Measurements from ENCODE around the gene TRAPPC4.
A peak's percentile ranks its signal among the peaks of the same experiment; 100 is the strongest.
"Not testable (repeated sequence)": the region's sequence is repeated elsewhere in the genome, so short reads cannot be mapped to it uniquely, and the experiment has no call there.

Gene TRAPPC4

DNA sequence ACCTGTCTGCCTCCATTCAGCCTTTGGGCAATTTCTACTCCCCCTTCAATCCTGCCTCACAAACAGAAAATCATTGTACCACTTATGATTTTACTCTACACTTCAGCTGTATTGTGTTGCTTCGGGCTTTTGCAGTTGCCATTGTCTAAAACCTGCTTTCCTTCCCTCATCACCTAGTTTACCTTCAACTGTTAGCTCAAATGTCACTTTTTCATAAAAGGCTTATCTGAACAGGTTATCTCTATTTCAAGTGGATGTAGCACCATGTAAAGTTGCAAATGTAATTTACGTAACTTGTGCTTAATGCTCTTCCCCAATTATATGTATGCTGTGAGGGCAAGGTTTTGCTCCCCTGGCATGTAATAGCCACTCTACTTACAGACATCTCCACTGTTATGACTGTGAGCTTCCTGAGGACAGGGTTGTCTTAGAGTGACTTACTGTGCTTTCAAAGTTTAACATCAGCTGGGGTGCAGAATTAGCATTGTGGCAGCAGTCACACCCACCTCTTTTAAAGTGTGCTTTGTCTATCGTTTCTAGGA, 5.9 kb upstream of the TRAPPC4 start:
- no peak for DNase-seq (ENCODE audit: low read depth in 3 of 3, low spot score in 1 of 3)

DNA sequence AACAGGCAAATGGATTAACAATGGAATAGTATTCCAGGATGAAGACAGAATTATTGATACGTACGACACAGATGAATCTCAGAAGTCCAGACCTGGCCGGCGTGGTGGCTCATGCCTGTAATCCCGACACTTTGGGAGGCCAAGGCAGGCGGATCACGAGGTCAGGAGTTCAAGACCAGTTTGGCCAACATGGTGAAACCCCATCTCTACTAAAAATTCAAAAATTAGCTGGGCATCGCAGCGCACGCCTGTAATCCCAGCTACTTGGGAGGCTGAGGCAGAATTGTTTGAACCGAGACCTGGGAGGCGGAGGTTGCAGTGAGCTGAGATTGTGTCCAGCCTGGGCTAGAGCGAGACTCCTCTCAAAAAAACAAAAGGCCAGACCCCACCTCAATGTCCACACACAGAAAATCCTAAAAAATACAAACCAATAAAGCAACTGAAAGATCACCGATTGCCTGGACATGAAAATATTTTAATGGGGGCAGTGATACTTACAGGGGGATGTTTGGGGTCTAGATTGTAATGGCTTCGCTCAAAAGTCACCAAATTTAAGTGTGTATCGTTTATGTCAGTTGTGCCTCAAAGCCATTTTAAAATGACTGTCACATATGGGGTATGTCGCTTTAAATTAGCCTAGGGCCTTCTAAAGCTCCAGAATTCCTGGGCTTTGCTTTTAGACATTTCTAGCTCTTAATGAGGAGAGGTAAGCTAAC, 4.2 kb upstream of the TRAPPC4 start:
- DNase-seq (ENCODE audit: low read depth in 3 of 3, low spot score in 1 of 3): no peak

DNA sequence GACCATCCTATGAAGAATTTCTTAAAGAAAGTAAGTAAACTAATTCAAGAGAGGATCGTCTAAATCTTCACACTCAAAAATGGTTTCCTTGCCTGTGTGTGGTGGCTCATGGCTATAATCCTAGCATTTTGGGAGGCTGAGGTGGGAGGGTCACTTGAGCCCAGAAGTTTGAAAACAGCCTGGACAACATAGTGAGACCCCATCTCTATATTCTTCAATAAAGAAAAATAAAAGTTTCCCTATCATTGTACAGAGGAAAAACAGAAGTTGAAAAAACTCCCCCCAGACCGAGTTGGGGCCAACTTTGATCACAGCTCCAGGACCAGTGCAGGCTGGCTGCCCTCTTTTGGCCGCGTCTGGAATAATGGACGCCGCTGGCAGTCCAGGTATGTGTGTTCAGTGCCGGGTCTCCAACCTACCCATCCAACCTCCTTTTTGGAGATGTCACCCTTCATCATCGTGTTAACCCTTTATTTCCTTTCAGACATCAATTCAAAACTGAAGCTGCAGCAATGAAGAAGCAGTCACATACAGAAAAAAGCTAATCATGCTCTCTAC, 3.4 kb upstream of the TRAPPC4 start:
- no peak for DNase-seq (ENCODE audit: low read depth in 3 of 3, low spot score in 1 of 3)

- DNase-seq (ENCODE audit: low read depth in 3 of 3, low spot score in 1 of 3): no peak
Observed at GRCh38 chr11:119016216-119017009, 2.2 kb upstream of the TRAPPC4 start.

- DNase-seq (ENCODE audit: low read depth in 3 of 3, low spot score in 1 of 3): not testable (repeated sequence)
Observed at GRCh38 chr11:119017377-119017776, 1.2 kb upstream of the TRAPPC4 start.

DNA sequence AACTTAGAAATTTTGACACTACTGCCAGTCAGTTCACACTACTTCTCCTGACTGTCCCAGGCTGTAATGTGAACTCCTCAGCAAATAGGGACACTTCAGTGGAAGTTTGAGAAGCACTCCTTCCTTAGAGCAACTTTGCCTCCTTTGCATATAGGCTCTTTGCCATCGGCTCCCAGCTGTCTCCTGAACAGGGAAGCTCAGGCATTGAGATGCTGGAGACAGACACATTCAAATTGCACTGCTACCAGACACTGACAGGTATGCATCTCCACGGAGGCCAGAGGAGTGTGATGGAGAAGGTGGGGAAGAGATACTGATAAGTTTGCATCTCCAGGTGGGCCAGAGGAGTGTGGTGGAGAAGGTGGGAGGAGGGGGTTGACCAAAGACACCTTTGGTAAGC, 1.4 kb downstream of the TRAPPC4 start:
- DNase-seq (ENCODE audit: low read depth in 3 of 3, low spot score in 1 of 3): no peak

- DNase-seq (ENCODE audit: low read depth in 3 of 3, low spot score in 1 of 3): no peak
Observed at GRCh38 chr11:119021631-119022030, 3.1 kb downstream of the TRAPPC4 start.

DNA sequence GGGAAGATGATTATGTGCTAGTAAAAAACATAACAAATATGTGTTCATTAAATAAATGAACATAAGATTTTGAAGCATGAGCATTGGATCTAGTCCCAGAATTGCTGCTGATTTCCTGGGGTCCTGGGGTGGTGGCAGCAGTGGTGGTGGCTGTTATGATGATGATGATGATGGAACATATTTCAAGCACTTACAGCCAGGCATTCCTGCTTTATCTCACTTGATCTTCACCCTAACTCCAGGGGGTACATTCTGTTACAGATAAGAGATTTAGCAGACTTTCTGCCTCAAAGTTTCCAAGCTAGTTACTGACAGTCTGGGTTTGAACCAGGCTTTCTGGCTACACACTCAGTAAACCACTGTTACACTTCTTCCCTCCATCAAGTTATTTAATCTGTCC, 5.2 kb downstream of the TRAPPC4 start:
- DNase-seq (ENCODE audit: low read depth in 3 of 3, low spot score in 1 of 3): no peak

GRCh38 chr11:119024430-119025098, 6.0 kb downstream of the TRAPPC4 start:
- DNase-seq (ENCODE audit: low read depth in 3 of 3, low spot score in 1 of 3): no peak

- DNase-seq (ENCODE audit: low read depth in 3 of 3, low spot score in 1 of 3): no peak
Observed at GRCh38 chr11:119025099-119025473, 6.5 kb downstream of the TRAPPC4 start.

DNA sequence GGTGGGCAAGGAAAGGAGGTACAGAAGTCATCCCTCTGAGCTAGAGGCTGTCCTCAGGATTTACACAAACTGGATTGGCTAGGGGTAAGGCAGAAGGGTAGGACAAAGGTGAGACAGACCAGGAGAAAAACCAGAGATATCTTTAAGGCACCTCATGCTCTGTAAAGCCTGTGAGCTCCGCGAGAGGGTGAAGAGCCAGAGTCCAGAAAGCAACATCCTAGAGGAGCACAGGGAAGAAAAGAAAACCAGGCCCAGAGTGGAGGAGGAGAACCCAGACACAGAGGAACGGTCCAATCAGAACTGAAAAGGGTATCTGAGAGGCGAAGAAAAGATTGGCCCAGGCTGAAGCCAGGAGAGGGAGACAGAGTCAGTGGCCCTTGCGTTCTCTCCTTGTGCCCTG, 7.0 kb downstream of the TRAPPC4 start:
- no peak for DNase-seq (ENCODE audit: low read depth in 3 of 3, low spot score in 1 of 3)

DNA sequence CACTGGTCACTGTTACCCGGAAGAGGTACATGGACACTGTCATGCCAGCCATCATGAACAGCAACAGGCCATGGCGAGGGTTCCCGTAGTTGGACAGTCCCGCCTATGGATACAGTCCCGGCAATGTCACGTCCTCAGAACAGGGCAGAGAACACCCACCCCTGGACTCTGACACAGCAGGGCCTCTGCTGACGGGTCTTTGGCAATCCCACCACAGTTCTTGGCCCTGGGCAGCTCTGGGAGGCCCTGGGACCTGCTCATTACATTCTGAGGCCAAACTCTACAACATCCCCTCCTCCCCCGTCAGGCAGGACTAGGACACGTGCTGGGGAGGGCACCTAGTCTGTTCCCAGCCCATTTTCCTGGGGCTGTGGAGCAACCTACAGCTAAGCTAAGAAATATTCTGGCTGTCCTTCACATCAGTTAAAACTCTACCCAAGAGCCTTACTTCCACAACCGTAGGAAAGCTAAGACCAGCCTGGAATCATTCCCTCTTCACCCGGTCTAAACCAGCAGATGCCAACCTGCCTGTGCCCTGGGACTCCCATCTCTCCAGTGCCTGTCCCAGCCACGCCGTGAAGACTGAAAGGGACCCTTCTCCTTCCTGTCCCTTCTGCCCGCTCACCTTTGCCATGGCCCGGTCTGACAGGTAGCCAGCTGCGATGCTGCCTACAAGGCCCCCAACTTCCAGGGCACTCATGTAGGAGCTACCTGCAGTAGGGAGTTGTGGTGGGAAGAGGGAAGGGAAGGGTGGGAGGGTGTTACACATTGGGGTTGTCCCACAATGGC, 7.6 kb downstream of the TRAPPC4 start:
- no peak for DNase-seq (ENCODE audit: low read depth in 3 of 3, low spot score in 1 of 3)

GRCh38 chr11:119026970-119027369, 8.4 kb downstream of the TRAPPC4 start:
- DNase-seq (ENCODE audit: low read depth in 3 of 3, low spot score in 1 of 3): no peak

DNA sequence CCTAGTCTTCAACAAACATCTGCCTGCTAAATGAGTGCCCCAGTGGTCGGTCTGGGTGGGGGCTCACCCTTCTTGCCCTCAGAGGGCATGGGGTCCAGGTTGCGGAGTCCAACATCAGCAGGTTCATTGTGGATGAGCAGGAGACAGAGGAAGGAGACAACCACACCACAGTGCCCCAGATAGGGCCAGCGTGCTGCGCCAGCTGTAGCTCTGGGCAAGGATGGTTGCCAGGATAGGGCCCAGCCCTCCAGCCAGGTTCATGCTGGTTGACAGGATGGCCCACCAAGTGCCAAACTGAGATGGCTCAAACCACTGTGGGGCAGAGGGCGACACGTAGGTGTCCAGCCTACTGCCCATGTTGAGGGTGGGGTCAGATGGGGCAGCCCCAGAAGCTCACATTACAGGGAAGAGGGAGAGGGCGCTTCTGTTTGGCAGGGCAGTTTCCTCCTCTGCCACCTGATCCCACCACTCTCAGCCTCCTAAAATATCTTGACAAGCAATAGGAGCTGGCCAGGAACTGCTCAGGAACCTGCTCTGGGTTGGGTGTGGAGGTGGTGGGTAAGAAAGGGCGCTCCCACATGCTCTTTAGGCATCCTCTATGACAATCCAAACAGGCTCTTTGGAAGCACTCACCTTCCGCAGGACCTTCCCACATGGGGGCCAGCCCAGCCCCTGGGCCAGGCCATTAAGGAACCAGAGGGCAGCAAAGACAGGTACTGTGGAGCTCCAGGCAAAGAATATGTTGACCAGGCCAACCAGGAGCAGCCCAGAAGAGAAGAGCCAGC, 9.2 kb downstream of the TRAPPC4 start:
- no peak for DNase-seq (ENCODE audit: low read depth in 3 of 3, low spot score in 1 of 3)

- DNase-seq (ENCODE audit: low read depth in 3 of 3, low spot score in 1 of 3): no peak
Observed at GRCh38 chr11:119028346-119029068, 9.9 kb downstream of the TRAPPC4 start.

DNA sequence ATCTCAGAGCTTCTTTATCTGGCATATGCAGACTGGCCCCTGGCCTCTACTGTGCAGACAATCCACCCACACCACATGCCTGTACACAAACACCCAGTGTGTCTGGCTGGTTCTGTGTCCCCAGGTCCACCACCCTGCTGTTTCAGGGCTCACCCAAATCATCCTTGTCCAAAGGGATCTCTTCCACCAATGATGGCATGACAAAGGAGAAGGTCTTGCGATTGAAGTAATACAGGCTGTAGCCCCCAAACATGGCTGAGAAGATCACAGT, 10.4 kb downstream of the TRAPPC4 start:
- DNase-seq (ENCODE audit: low read depth in 3 of 3, low spot score in 1 of 3): no peak

DNA sequence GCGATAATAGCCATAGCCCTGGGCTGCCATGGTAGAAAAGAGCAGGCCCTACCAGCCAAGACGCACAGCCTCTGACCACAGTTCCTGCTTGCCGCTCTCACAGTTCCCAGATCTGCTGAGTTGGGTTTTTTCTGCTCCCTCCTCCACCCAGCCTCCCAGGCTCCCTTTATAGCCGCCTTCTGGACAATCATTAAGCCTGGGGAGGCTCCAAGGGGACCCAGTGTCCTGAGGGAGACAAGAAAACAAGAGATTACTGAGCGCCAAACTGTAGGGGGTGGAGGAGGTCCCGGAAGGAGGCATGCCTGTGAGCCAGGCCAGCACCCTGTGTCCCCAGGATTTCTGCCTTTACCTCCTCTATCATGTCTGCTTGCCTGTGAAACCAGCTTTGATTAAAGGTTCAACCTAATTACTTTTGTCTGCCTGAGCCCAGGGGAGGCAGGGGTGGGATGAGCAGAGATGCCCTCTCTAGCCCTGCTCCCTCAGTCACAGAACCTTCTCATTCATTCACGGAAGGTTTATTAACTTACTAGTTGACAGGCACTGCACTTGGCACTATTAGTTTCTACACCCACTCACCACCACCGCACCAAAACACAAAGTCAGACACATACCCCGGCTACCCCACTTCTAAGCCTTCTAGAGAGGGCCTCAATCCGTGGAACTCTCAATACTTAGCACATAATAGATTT, 10.9 kb downstream of the TRAPPC4 start:
- peak in 1 of 3 donors; percentile 27 for DNase-seq (ENCODE audit: low read depth in 3 of 3, low spot score in 1 of 3)

- DNase-seq (ENCODE audit: low read depth in 3 of 3, low spot score in 1 of 3): no peak
Observed at GRCh38 chr11:119030029-119030328, 11.4 kb downstream of the TRAPPC4 start.
